ENCODE data around the gene AP5M1.
"Not testable (repeated sequence)": the region's sequence is repeated elsewhere in the genome, so short reads cannot be mapped to it uniquely, and the experiment has no call there.

The AP5M1 gene

DNA sequence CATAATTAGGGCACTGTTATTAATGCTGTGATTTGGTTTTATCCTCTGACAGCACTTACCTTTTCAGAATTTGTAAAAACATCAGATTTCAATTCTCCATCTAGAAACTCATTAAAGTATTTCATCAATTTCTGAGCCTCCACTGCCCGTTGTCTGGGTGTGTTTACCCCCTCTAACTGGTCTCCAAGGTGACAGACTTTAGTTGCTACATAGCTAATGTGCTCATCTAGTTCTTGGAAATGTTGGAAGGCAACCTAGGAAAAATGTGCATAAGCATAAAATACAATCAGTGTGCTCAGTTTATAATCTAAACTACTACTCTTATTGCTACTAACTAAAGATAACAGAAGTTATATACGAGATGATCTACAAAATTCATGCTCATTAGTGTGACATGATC, 24.7 kb upstream of the AP5M1 start:
- H3K4me3 ChIP-seq (ENCODE audit: low read depth, low read length), result no peak overlapping the region
- peak; percentile 29 for DNase-seq (ENCODE audit: low read depth)
- TF ChIP-seq, protein P1, sequence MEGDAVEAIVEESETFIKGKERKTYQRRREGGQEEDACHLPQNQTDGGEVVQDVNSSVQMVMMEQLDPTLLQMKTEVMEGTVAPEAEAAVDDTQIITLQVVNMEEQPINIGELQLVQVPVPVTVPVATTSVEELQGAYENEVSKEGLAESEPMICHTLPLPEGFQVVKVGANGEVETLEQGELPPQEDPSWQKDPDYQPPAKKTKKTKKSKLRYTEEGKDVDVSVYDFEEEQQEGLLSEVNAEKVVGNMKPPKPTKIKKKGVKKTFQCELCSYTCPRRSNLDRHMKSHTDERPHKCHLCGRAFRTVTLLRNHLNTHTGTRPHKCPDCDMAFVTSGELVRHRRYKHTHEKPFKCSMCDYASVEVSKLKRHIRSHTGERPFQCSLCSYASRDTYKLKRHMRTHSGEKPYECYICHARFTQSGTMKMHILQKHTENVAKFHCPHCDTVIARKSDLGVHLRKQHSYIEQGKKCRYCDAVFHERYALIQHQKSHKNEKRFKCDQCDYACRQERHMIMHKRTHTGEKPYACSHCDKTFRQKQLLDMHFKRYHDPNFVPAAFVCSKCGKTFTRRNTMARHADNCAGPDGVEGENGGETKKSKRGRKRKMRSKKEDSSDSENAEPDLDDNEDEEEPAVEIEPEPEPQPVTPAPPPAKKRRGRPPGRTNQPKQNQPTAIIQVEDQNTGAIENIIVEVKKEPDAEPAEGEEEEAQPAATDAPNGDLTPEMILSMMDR (conservative IDR thresholded peaks at IDR 0.05; ENCODE audit: low read depth, low read length), result no peak

DNA sequence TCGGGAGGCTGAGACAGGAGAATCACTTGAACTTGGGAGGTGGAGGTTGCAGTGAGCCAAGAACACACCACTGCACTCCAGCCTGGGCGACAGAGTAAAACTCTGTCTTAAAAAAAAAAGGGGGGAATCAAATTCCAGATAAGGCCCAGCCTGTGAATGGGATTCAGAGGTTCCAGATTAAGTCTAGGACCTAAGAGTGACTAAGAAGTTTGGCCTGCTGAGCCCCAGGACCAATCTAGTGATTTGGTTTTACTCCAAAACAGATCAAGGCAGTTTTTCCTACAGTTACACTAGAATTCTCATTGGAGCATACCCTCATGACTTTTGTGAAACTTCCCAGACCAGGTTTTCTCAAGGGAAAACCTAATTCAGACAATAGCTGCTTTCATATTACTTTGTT, 22.8 kb upstream of the AP5M1 start:
- TF ChIP-seq, protein P1 (conservative IDR thresholded peaks at IDR 0.05; ENCODE audit: low read depth, low read length), result no peak
- H3K4me3 ChIP-seq (ENCODE audit: low read depth, low read length), result no peak overlapping the region
- no peak for DNase-seq (ENCODE audit: low read depth)

DNA sequence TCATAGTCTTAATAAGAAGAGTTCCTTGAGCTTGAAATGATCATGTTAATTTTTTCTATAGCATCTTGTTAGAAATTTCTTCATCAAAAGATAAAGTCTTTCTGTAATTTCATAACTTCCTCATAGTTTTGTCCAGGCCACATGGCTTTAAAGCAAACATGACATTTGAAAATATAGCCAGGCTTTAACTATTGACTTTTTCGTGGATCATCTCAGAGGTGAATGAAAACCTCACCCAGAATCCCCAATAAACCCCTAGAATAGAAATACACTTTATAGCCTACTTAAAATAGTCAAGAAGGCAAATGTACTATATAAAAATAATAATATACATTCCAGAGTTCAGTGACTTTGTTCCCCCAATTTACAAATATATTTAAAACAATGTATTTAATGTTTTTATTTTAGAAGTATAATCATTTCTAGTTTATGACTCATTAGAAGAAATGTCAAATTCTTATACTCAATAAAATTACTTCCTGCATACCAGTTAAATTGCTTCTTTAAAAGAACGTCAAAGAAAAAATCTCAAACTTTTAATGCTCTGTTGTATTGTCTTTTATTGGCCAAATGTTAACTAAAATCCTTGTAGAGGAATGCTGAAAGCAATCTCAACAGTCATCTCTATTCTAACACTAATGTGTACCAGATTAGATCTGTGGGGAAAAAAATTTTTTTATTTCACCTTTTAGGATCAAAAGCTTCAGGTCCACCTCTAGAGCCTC, 21.7 kb upstream of the AP5M1 start:
- H3K4me3 ChIP-seq (ENCODE audit: low read depth, low read length), result no peak overlapping the region
- TF ChIP-seq, protein P1 (conservative IDR thresholded peaks at IDR 0.05; ENCODE audit: low read depth, low read length), result no peak
- DNase-seq (ENCODE audit: low read depth), result no peak

DNA sequence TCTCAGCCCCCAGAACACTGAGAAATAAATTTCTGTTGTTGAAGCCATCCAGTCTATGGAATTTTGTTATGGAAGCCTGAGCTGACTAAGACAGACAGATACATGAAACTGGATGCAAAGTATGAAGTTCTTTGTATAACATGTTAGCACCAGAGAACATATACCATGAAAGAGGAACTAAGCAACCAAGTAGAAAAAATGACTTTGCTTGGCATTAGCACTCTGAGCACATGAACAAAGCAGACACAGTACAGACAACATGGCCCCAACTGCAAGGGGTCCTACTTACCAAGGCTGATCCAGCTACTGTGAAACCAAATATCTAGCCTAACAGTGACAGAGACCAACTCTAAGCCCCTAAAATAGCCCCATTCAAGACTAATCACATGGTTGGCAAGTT, 13.9 kb upstream of the AP5M1 start:
- TF ChIP-seq, protein P1 (conservative IDR thresholded peaks at IDR 0.05; ENCODE audit: low read depth, low read length), result no peak
- H3K4me3 ChIP-seq (ENCODE audit: low read depth, low read length), result no peak overlapping the region
- DNase-seq (ENCODE audit: low read depth), result no peak

DNA sequence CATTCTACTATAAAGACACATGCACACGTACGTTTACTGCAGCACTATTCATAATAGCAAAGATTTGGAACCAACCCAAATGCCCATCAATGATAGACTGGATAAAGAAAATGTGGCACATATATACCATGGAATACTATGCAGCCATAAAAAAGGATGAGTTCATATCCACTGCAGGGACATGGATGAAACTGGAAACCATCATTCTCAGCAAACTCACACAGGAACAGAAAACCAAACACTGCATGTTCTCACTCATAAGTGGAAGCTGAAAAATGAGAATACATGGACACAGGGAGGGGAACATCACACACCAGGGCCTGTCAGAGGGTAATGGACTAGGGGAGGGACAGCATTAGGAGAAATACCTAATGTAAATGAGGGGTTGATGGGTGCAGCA, 10.6 kb upstream of the AP5M1 start:
- DNase-seq (ENCODE audit: low read depth); H3K4me3 ChIP-seq (ENCODE audit: low read depth, low read length): not testable (repeated sequence)

DNA sequence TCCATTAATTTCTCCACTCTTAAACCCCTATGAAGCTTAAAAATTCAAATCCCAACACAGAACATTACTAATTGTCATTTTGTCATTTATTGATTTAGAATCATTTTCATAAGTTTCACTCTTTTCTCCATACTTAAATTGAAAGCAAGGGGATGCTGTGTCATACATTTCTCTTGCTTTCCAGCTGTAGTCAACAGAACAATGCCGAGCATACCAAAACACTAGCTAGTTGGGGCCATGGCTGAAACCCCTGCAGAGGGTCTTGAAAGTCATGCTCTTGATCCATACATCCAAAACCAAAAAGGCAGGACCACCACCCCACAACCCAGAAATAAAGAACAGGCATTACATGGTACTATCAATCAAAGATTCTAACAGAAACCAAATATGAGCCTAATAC, 9.1 kb upstream of the AP5M1 start:
- TF ChIP-seq, protein P1 (conservative IDR thresholded peaks at IDR 0.05; ENCODE audit: low read depth, low read length), result no peak
- no peak for DNase-seq (ENCODE audit: low read depth)
- H3K4me3 ChIP-seq (ENCODE audit: low read depth, low read length), result no peak overlapping the region

DNA sequence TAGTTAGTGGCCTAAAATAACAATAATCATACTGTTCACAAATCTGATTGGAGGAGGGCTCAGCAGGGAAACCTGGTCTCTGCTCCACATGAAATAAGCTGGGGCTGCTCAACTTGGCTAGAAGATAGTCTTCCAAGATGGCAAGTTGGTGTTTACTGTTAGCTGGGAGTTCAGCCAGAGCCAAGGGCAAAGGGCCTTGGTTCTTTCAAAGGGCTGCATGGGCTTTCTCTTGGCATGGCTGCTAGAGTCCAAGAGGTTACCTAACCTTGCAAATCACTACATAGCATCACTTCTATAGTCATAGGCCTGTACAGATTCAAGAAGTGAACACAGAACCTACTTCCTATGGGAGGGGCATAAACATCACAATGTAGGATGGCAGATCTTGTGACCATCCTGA, 7.2 kb upstream of the AP5M1 start:
- no peak for DNase-seq (ENCODE audit: low read depth)
- TF ChIP-seq, protein P1 (conservative IDR thresholded peaks at IDR 0.05; ENCODE audit: low read depth, low read length), result no peak
- H3K4me3 ChIP-seq (ENCODE audit: low read depth, low read length), result no peak overlapping the region
